KMS-11 (cell line): Measurements from ENCODE around the gene ADAMTS20.
"Not testable (repeated sequence)": the region's sequence is repeated elsewhere in the genome, so short reads cannot be mapped to it uniquely, and the experiment has no call there.

ENCODE experiments used
- H2AFZ ChIP-seq: fragments of 200-600 bp; sonication (generic); 2 replicates; pipeline ENCODE4 v1.6.1; 2016; ENCODE audit warnings: antibody characterized with exemption, mixed run types, low read depth
- H3K27ac ChIP-seq: fragments of 200-600 bp; sonication (generic); 2 replicates; pipeline ENCODE4 v1.6.1; 2016; ENCODE audit warnings: mild to moderate bottlenecking, mixed run types
- H3K27me3 ChIP-seq: fragments of 200-600 bp; sonication (generic); 2 replicates; pipeline ENCODE4 v1.6.1; 2017; ENCODE audit warnings: mild to moderate bottlenecking, low read depth, mixed run types, moderate library complexity; ENCODE audit not compliant: insufficient read depth
- H3K36me3 ChIP-seq: fragments of 200-600 bp; sonication (generic); 2 replicates; pipeline ENCODE4 v1.6.1; 2017; ENCODE audit warnings: mild to moderate bottlenecking, mixed run types; ENCODE audit not compliant: insufficient read depth
- H3K4me1 ChIP-seq: fragments of 200-600 bp; sonication (generic); 2 replicates; pipeline ENCODE4 v1.6.1; 2016; ENCODE audit warnings: mild to moderate bottlenecking, low read depth, mixed run types; ENCODE audit not compliant: poor library complexity, severe bottlenecking
- H3K4me2 ChIP-seq: fragments of 200-600 bp; sonication (generic); 2 replicates; pipeline ENCODE4 v1.7.0; 2016; ENCODE audit warnings: mild to moderate bottlenecking, mixed run types
- H3K4me3 ChIP-seq: fragments of 200-600 bp; sonication (generic); IDR thresholded peaks from 2 replicates; pipeline ENCODE4 v1.6.1; 2017; ENCODE audit warnings: low read depth, low read length, mixed read lengths; ENCODE audit not compliant: insufficient read depth
- H3K79me2 ChIP-seq: fragments of 200-600 bp; sonication (generic); 2 replicates; pipeline ENCODE4 v1.6.1; 2016; ENCODE audit warnings: low read depth, mixed run types; ENCODE audit not compliant: insufficient read depth
- H3K9ac ChIP-seq: fragments of 200-600 bp; sonication (generic); 2 replicates; pipeline ENCODE4 v1.6.1; 2016; ENCODE audit warnings: mild to moderate bottlenecking, mixed run types
- H4K20me1 ChIP-seq: fragments of 200-600 bp; sonication (generic); 2 replicates; pipeline ENCODE4 v1.6.1; 2016; ENCODE audit warnings: mild to moderate bottlenecking, mixed run types; ENCODE audit not compliant: insufficient read depth
- CTCF ChIP-seq: fragments of 200-600 bp; sonication (generic); conservative IDR thresholded peaks from 2 replicates; pipeline ENCODE4 v1.6.1; 2017; ENCODE audit warnings: low read depth, mild to moderate bottlenecking, antibody characterized with exemption, low read length, moderate library complexity, mixed read lengths

The ADAMTS20 gene

GRCh38 chr12:43540470-43540869 is 11.5 kb downstream of the ADAMTS20 start:
- H3K27me3 ChIP-seq = no peaks in the 10 kb centered on the region
- H2AFZ ChIP-seq = no peak overlapping the region
- no peak overlapping the region for H3K4me2 ChIP-seq
- no peak overlapping the region for H3K4me3 ChIP-seq
- H3K4me1 ChIP-seq = no peaks in the 10 kb centered on the region
- H3K27ac ChIP-seq = no peak overlapping the region
- no peaks in the 10 kb centered on the region for H4K20me1 ChIP-seq
- no peaks in the 10 kb centered on the region for H3K36me3 ChIP-seq
- no peak for TF ChIP-seq CTCF
- H3K79me2 ChIP-seq = no peaks in the 10 kb centered on the region
- H3K9ac ChIP-seq = no peak overlapping the region

- H3K4me1 ChIP-seq, H3K9ac ChIP-seq, H2AFZ ChIP-seq, H3K4me3 ChIP-seq, H3K36me3 ChIP-seq, H3K27me3 ChIP-seq, H3K4me2 ChIP-seq, H3K27ac ChIP-seq, H4K20me1 ChIP-seq, H3K79me2 ChIP-seq: not testable (repeated sequence)
These were observed 14.3 kb downstream of the ADAMTS20 start for GRCh38 chr12:43537675-43538074.

GRCh38 chr12:43516045-43516444 is 36.0 kb downstream of the ADAMTS20 start:
- Histone ChIP-seq H3K36me3 (no peaks in the 10 kb centered on the region), H3K79me2 (no peaks in the 10 kb centered on the region), H2AFZ (no peak overlapping the region), H3K4me1 (no peaks in the 10 kb centered on the region), H3K9ac (no peak overlapping the region), H4K20me1 (no peaks in the 10 kb centered on the region), H3K27ac (no peak overlapping the region), H3K27me3 (no peaks in the 10 kb centered on the region), H3K4me2 (no peak overlapping the region), H3K4me3 (no peak overlapping the region)
- no peak for TF ChIP-seq CTCF

- Histone ChIP-seq H3K4me3 (no peak overlapping the region), H4K20me1 (no peaks in the 10 kb centered on the region), H3K9ac (no peak overlapping the region), H3K27ac (no peak overlapping the region), H3K27me3 (no peaks in the 10 kb centered on the region), H2AFZ (no peak overlapping the region), H3K4me2 (no peak overlapping the region), H3K4me1 (no peaks in the 10 kb centered on the region), H3K36me3 (no peaks in the 10 kb centered on the region), H3K79me2 (no peaks in the 10 kb centered on the region)
- peak; percentile 62 for TF ChIP-seq CTCF
These were observed 50.3 kb downstream of the ADAMTS20 start for GRCh38 chr12:43501703-43502102.

- no peaks in the 10 kb centered on the region for H3K79me2 ChIP-seq
- H3K36me3 ChIP-seq = no peaks in the 10 kb centered on the region
- TF ChIP-seq CTCF = no peak
- no peak overlapping the region for H3K4me2 ChIP-seq
- no peak overlapping the region for H3K9ac ChIP-seq
- H3K4me3 ChIP-seq = no peak overlapping the region
- H2AFZ ChIP-seq = no peak overlapping the region
- H3K27ac ChIP-seq = no peak overlapping the region
- no peaks in the 10 kb centered on the region for H3K4me1 ChIP-seq
- H4K20me1 ChIP-seq = no peaks in the 10 kb centered on the region
- H3K27me3 ChIP-seq = no peaks in the 10 kb centered on the region
These were observed 58.7 kb downstream of the ADAMTS20 start for GRCh38 chr12:43493261-43493797.
